Ectodermal cell (in vitro differentiated cells): ENCODE measurements around the gene MSH4.
"Not testable (repeated sequence)": the region's sequence is repeated elsewhere in the genome, so short reads cannot be mapped to it uniquely, and the experiment has no call there.

Experiments
- H3K27ac ChIP-seq: 2 replicates; pipeline ENCODE4 v1.7.0; 2013; ENCODE audit warnings: mild to moderate bottlenecking, low read depth, low read length; ENCODE audit not compliant: insufficient read depth, poor library complexity, severe bottlenecking
- H3K27me3 ChIP-seq: 2 replicates; pipeline ENCODE4 v1.7.0; 2013; ENCODE audit warnings: mild to moderate bottlenecking, low read length; ENCODE audit not compliant: insufficient read depth, control insufficient read depth, poor library complexity, severe bottlenecking
- H3K36me3 ChIP-seq: one replicate; pipeline ENCODE4 v1.7.0; 2013; ENCODE audit warnings: low read length; ENCODE audit not compliant: control insufficient read depth, insufficient read depth
- H3K4me1 ChIP-seq: one replicate; pipeline ENCODE4 v1.7.0; 2013; ENCODE audit warnings: low read length; ENCODE audit not compliant: control insufficient read depth, insufficient read depth
- H3K4me3 ChIP-seq: 2 replicates; pipeline ENCODE4 v1.7.0; 2013; ENCODE audit warnings: low read depth, low read length, control low read depth; ENCODE audit not compliant: insufficient read depth
- H3K9me3 ChIP-seq: 2 replicates; pipeline ENCODE4 v1.7.0; 2013; ENCODE audit warnings: mild to moderate bottlenecking, low read length, moderate library complexity; ENCODE audit not compliant: control insufficient read depth
- WGBS, 2 experiments: methylation state at CpG; one replicate each; pipeline ENCODE4 v1.1.7; 2013; ENCODE audit warnings: missing lambda C conversion rate in 2 of 2; 5-methylcytosine and 5-hydroxymethylcytosine counted together

Gene MSH4

DNA sequence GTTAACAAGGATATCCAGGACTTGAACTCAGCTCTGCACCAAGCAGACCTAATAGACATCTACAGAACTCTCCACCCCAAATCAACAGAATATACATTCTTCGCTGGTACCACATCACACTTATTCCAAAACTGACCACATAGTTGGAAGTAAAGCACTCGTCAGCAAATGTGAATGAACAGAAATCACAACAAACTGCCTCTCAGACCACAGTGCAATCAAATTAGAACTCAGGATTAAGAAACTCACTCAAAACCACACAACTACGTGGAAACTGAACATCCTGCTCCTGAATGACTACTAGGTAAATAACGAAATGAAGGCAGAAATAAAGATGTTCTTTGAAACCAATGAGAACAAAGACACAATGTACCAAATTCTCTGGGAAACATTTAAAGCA lies 16.5 kb upstream of the MSH4 start:
- H3K4me3 ChIP-seq, H3K4me1 ChIP-seq, H3K36me3 ChIP-seq, H3K27me3 ChIP-seq, H3K27ac ChIP-seq, H3K9me3 ChIP-seq: not testable (repeated sequence)
- WGBS, 2 experiments = 88 to 96% methylated on average over 4 of the region's 4 CpGs

- WGBS, 2 experiments = 94 to 98% methylated on average over 4 of the region's 4 CpGs
- H3K4me3 ChIP-seq, H3K4me1 ChIP-seq, H3K27me3 ChIP-seq, H3K36me3 ChIP-seq, H3K9me3 ChIP-seq, H3K27ac ChIP-seq: not testable (repeated sequence)
These were observed 12.8 kb upstream of the MSH4 start for GRCh38 chr1:75783920-75784319.

GRCh38 chr1:75785320-75785982 lies 11.2 kb upstream of the MSH4 start:
- no peaks in the 10 kb centered on the region for H3K27me3 ChIP-seq
- 25 to 30% methylated on average over 7 to 9 of the region's 9 CpGs for WGBS, 2 experiments
- H3K36me3 ChIP-seq = peaks cover 2% of the 10 kb centered on the region
- peaks cover 3% of the 10 kb centered on the region for H3K4me1 ChIP-seq
- peak overlapping the region; percentile 81 for H3K4me3 ChIP-seq
- H3K9me3 ChIP-seq = no peaks in the 10 kb centered on the region
- H3K27ac ChIP-seq = no peak overlapping the region

DNA sequence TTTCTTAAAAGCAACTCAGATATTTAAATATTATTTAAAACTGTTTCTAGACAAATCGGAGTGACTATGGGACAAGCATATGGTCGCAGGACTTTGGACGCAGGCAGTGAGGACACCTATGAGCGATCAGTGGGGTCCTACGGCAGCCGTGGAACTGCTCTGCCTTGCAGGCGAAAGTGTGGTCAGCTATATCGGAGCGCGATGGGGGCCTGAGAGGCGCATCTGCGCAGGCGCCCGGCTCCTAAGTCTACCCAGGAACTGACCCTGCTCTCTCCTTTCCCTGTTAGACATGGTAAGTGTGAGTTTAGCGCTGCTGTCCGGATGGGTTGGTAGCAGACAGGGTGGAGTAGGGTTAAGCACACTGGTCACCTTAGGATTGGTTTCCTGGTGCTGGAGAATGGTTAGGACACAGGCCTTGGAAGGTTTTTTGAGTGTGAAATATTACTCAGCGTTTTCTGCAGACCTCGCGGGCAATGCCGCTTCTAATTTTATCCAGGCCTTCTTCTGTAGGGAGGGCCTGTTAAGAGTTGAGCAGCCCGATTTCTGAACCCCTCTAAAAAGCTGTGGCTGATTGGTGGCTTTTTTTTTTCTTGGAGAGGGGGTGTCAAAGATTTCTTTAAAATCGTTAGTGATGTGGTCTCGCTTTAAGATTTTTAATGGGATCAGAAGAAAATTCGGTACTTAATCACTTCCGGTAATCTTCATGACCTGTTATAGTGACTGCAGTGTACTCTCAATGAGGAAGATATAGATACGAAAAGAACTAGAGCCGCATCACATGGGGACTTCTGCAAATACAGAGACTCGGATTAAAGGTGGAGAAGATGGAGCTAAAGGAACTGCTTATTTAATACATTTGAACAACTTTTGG lies 10.5 kb upstream of the MSH4 start, which contains the start of gene RABGGTB:
Gene RABGGTB (plus strand): TSS at position 274 of the 871 bp plus-strand sequence. CDS start 16 bp downstream, at position 290.
- H3K27me3 ChIP-seq = no peaks in the 10 kb centered on the region
- no peaks in the 10 kb centered on the region for H3K9me3 ChIP-seq
- H3K4me1 ChIP-seq = peaks cover 3% of the 10 kb centered on the region
- peaks cover 6% of the 10 kb centered on the region for H3K36me3 ChIP-seq
- 1% methylated on average over 28 of the region's 28 CpGs for WGBS, 2 experiments
- H3K4me3 ChIP-seq = peak within 1 kb of the TSS; percentile 81
- peak within 1 kb of the TSS; percentile 62 for H3K27ac ChIP-seq

DNA sequence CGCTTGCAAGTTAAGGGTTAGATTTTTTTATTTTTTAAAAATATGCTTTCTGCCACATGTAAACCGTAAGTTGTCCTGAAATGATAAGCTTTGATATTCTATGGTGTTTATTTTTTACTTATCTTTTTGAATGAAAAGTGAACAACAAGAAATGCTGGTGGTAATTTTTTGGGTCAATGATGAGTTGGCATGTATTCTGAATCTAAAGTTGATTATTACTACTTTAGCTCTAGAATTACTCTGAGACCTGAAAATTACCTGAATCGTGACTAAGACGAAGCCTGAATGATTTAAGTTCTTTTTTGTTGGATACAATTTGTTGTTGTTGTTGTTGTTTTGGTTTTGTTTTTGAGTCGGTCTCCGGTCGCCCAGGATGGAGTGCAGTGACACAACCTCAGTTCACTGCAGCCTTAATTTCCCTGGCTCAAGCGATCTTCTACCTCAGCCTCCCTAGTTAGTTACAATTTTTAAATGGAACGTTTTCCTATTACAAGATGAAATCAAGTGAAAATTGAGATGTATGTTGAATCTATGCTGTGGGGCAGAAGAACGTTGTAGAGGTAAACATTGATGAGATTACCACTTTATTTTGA lies 9.7 kb upstream of the MSH4 start:
- Histone ChIP-seq H3K27me3 (no peaks in the 10 kb centered on the region), H3K4me1 (peaks cover 3% of the 10 kb centered on the region), H3K27ac (no peak overlapping the region), H3K4me3 (peak overlapping the region; percentile 81), H3K9me3 (no peaks in the 10 kb centered on the region), H3K36me3 (peaks cover 11% of the 10 kb centered on the region)
- WGBS, 2 experiments = 4 to 5% methylated on average over 10 of the region's 10 CpGs

DNA sequence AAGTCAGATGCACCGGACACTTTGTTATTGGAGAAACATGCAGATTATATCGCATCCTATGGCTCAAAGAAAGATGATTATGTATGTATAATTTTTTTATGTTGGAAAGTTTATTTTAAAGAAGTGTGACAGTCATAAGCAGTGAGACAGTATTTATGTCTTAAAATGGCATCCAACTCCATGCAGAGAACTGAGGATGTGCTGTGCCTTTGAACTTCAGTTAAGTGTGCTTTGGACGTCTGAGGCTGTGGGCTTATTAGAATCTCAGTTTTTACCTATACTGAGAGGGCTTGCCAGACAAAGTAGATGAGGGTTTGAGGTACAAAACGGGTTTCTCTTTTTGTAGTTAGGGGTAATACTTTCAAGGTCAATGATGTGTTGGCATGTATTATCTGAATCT lies 9.2 kb upstream of the MSH4 start:
- no peaks in the 10 kb centered on the region for H3K9me3 ChIP-seq

GRCh38 chr1:75789988-75790387 lies 6.7 kb upstream of the MSH4 start:
- H3K36me3 ChIP-seq = peaks cover 33% of the 10 kb centered on the region
- no peak overlapping the region for H3K27ac ChIP-seq
- no peaks in the 10 kb centered on the region for H3K27me3 ChIP-seq
- no peak overlapping the region for H3K4me3 ChIP-seq
- H3K4me1 ChIP-seq = peaks cover 3% of the 10 kb centered on the region
- no peaks in the 10 kb centered on the region for H3K9me3 ChIP-seq

More for the DNA sequence above, 9.2 kb upstream of the MSH4 start:
- H3K27ac ChIP-seq = no peak overlapping the region
- H3K4me3 ChIP-seq = peak overlapping the region; percentile 81
- H3K4me1 ChIP-seq = peaks cover 3% of the 10 kb centered on the region
- no peaks in the 10 kb centered on the region for H3K27me3 ChIP-seq
- WGBS, 2 experiments = 20 to 23% methylated on average over 4 of the region's 4 CpGs
- peaks cover 16% of the 10 kb centered on the region for H3K36me3 ChIP-seq

- 94 to 100% methylated on average over 1 of the region's 1 CpG for WGBS, 2 experiments
- H3K27me3 ChIP-seq = no peaks in the 10 kb centered on the region
- no peak overlapping the region for H3K27ac ChIP-seq
- H3K36me3 ChIP-seq = peaks cover 43% of the 10 kb centered on the region
- H3K4me3 ChIP-seq = no peak overlapping the region
- no peaks in the 10 kb centered on the region for H3K9me3 ChIP-seq
- H3K4me1 ChIP-seq = peaks cover 3% of the 10 kb centered on the region
These were observed 5.7 kb upstream of the MSH4 start for GRCh38 chr1:75791022-75791421.

GRCh38 chr1:75792091-75792490 lies 4.6 kb upstream of the MSH4 start:
- peaks cover 45% of the 10 kb centered on the region for H3K36me3 ChIP-seq
- H3K9me3 ChIP-seq = no peaks in the 10 kb centered on the region
- WGBS, 2 experiments = 93 to 96% methylated on average over 3 of the region's 3 CpGs
- peaks cover 3% of the 10 kb centered on the region for H3K4me1 ChIP-seq
- no peak overlapping the region for H3K27ac ChIP-seq
- no peak overlapping the region for H3K4me3 ChIP-seq
- H3K27me3 ChIP-seq = no peaks in the 10 kb centered on the region

GRCh38 chr1:75794382-75794781 lies 2.3 kb upstream of the MSH4 start:
- WGBS, 2 experiments = 100% methylated on average over 1 of the region's 2 CpGs
- Histone ChIP-seq H3K4me1 (peaks cover 3% of the 10 kb centered on the region), H3K27ac (no peak overlapping the region), H3K27me3 (no peaks in the 10 kb centered on the region), H3K36me3 (peaks cover 45% of the 10 kb centered on the region), H3K9me3 (no peaks in the 10 kb centered on the region), H3K4me3 (no peak overlapping the region)
